ENCODE measurements around the gene FEM1B. TPM values are rescaled to one million over a fixed set of nuclear protein-coding genes. Genes with fewer than 3 reads are reported as not detected.

FEM1B gene
- total and polyA plus RNA-seq, 2 of the 8 experiments (the other 6 are each of a cell fraction or from before 2014, with no cell fraction given), result 36.1 to 83.8 TPM

Other genes starting within 250 kb of the FEM1B start
- 30.8 and 33.5 TPM in 2 replicates for gene PIAS1, start 223.4 kb upstream of the FEM1B start, total RNA-seq (2021; fragmentation: NEBNext Ultra II Directional; extraction: Animal tissue kit (Norgen Biotek cat#: 25700))
- gene PIAS1, start 223.4 kb upstream of the FEM1B start, polyA plus RNA-seq (2011; rRNA removed), result 29.1 and 34.5 TPM in 2 replicates
- 9.3 and 12.5 TPM in 2 replicates for gene CALML4, start 72.4 kb upstream of the FEM1B start, total RNA-seq (2021; fragmentation: NEBNext Ultra II Directional; extraction: Animal tissue kit (Norgen Biotek cat#: 25700))
- gene CALML4, start 72.4 kb upstream of the FEM1B start, polyA plus RNA-seq (2011; rRNA removed), result 3.5 and 3.8 TPM in 2 replicates
- gene CLN6, start 48.0 kb upstream of the FEM1B start, total RNA-seq (2021; fragmentation: NEBNext Ultra II Directional; extraction: Animal tissue kit (Norgen Biotek cat#: 25700)), result 60.0 and 62.3 TPM in 2 replicates
- gene CLN6, start 48.0 kb upstream of the FEM1B start, polyA plus RNA-seq (2011; rRNA removed), result 137 and 140 TPM in 2 replicates
- 0.06 TPM in 1 of 2 replicates, not detected in the other for gene ITGA11, start 154.4 kb downstream of the FEM1B start, total RNA-seq (2021; fragmentation: NEBNext Ultra II Directional; extraction: Animal tissue kit (Norgen Biotek cat#: 25700))
- gene ITGA11, start 154.4 kb downstream of the FEM1B start, polyA plus RNA-seq (2011; rRNA removed), result 0.05 and 0.06 TPM in 2 replicates

Data from H1 (cell line).